Hematopoietic multipotent progenitor cell treated with erythropoietin and hydrocortisone succinate and interleukin-3 and kit ligand, for 8 days (in vitro differentiated cells): Measurements from ENCODE around the gene TAS2R43.
"Not testable (repeated sequence)": the region's sequence is repeated elsewhere in the genome, so short reads cannot be mapped to it uniquely, and the experiment has no call there.

Source experiments
- DNase-seq: peaks from one replicate; pipeline ENCODE4 v3.0.0-alpha.2; 2015

Gene TAS2R43, protein sequence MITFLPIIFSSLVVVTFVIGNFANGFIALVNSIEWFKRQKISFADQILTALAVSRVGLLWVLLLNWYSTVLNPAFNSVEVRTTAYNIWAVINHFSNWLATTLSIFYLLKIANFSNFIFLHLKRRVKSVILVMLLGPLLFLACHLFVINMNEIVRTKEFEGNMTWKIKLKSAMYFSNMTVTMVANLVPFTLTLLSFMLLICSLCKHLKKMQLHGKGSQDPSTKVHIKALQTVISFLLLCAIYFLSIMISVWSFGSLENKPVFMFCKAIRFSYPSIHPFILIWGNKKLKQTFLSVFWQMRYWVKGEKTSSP

DNA sequence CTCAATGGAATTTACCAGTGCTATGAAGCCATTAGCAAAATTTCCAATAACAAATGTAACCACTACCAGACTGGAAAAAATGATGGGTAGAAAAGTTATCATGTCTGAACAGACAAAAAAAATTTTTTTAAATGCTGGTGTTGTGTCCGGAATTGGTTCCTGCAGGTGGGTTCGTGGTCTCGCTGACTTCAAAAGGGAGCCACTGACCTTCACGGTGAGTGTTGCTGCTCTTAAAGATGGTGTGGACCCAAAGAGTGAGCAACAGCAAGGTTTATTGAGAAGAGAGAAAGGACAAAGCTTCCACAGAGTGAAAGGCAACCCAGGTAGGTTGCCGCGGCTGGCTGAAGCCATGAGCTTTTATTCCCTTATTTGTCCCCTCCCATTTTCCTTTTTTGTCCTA lies at the start of gene TAS2R43:
Gene TAS2R43 (minus strand): TSS at position 186 of the 400 bp plus-strand sequence. CDS start 84 bp downstream, at position 102.
- DNase-seq, result no peak

DNA sequence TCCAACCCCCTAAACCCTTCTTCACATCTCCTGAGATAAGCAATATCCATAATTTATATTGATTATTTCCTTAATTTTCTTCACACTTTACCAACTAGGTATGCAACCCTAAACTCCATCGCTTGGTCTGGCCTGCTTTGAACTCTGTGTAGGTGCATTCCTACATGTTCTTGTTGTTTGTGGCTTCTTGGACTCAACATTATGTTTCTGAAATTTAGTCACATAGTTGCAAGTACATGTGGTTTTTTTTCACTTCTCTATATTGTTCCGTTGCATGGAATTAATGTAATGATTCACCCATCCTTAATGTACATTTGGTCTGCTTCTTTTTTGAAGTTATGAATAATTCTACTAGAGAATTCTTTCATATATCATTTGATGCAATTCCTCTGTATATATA lies 44.0 kb upstream of the TAS2R43 start:
- DNase-seq, result no peak

DNA sequence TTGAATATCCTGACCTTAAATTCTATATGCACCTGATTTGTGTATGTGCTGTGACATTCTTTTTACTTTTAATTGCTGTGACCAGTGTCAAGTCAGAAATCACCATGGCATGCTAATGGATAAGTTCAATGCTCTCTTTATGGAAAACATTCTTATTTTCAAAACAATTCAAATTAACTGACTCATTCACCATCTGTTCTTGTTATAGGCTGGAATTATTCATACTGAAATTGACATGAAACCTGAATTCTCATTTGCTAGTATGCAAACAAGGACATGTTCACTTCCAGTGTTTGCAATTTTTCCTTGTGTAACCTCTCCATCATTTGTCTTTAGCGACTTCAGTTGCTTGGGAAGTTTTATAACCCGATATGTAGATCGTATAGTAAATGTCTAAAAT lies 42.2 kb upstream of the TAS2R43 start, which contains the start of gene TAS2R30:
Gene TAS2R30 (minus strand): TSS at position 340 of the 400 bp plus-strand sequence. CDS start 400 bp downstream, outside the sequence.
- DNase-seq, result no peak

DNA sequence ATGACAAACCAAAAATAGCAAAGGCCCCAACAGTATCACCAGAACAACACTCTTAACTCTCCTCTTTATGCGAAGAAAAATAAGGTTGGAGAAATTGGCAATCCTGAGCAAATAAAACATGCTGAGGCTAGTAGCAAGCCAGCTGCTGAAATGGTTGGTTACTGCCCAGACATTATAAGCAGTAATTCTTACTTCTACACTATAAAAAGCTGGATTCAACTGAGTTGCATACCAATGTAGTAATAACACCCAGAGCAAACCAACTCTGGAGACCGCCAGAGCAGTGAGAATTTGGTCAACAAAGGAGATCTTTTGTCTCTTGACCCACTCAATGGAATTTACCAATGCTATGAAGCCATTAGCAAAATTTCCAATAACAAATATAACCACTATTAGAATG lies 41.7 kb upstream of the TAS2R43 start:
- no peak for DNase-seq

DNA sequence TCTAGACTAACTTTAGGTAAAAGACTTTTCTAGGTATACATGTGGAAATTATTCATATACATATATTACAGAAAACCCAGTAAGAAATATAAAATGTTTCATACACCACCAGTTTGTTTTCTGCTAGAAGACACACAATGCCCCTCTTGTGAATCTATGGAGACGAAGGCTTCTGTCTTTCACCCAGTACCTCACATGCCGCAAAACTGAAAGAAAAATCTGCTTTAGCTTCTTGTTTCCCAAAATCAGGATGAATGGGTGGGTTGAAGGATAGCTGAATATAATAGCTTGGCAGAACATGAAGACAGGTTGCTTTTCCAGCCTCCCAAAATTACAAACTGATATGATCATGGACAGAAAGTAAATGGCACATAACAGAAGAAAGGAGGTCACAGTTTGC lies 41.0 kb upstream of the TAS2R43 start:
- DNase-seq, result no peak

DNA sequence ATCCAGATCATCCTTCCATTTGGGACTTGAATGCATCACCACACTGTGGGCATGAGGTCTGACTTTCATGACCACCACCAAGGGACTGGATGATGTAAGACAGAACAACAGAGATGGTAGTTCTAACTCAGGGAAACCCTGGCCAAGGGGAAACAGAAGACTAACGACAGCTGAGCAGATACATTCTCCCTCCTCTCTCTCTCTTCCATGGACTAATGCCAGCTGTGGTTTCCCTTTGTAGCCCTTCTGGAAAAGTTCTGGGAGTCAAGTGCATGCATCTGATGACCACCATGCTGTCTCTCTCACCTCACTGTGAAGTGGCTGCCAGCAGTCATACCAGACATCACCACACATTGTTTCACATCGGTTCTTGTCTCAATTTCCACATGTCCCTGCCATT lies 38.9 kb upstream of the TAS2R43 start:
- no peak for DNase-seq

DNA sequence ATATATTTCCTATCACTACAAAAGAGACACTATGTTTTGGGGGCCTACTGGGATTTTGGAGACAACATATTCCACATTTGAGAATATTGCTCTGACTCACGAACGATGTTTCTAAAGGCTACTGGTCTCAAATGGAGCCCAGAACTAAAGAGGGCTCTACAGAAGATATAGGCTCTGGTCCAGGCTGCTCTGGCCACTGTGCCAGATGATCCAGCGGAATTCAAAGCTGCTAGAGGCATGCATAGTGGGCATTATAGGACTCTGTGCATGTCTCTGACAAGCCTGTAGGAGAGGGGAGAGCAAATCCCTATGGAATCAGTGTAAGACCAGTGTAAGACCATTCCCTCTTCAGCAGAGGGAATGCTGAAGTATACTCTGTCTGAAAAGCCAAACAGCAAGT lies 38.3 kb upstream of the TAS2R43 start:
- no peak for DNase-seq

DNA sequence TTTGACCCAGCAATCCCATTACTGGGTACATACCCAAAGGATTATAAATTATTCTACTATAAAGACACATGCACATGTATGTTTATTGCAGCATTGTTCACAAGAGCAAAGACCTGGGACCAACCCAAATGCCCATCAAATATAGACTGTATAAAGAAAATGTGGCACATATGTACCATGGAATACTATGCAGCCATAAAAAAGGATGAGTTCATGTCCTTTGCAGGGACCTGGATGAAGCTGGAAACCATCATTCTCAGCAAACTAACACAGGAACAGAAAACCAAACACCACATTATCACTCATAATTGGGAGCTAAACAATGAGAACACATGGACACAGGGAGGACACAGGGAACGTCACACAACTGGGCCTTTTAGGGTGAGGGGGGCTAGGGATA lies 22.0 kb upstream of the TAS2R43 start:
- DNase-seq, result not testable (repeated sequence)

DNA sequence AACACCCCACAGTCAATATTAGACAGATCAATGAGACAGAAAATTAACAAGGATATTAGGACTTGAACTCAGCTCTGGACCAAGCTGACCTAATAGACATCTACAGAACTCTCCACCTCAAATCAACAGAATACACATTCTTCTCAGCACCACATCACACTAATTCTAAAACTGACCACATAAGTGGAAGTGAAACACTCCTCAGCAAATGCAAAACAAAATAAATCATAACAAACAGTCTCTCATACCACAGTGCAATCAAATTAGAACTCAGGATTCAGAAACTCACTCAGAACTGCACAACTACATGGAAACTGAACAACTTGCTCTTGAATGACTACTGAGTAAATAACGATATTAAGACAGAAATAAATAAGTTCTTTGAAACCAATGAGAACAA lies 19.1 kb upstream of the TAS2R43 start:
- not testable (repeated sequence) for DNase-seq

DNA sequence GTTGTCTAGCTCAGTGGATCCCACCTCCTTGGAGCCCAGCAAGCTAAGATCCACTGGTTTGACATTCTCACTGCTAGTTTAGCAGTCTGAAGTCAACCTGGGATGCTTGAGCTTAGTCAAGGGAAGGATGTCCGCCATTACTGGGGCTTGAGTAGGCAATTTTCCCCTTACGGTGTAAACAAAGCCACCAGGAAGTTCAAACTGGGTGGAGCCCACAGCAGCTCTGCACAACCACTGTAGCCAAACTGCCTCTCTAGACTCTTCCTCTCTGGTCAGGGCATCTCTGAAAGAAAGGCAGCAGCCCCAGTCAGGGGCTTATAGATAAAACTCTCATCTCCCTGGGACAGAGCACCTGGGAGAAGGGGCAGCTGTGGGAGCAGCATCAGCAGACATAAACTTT lies 16.7 kb upstream of the TAS2R43 start:
- DNase-seq, result no peak

DNA sequence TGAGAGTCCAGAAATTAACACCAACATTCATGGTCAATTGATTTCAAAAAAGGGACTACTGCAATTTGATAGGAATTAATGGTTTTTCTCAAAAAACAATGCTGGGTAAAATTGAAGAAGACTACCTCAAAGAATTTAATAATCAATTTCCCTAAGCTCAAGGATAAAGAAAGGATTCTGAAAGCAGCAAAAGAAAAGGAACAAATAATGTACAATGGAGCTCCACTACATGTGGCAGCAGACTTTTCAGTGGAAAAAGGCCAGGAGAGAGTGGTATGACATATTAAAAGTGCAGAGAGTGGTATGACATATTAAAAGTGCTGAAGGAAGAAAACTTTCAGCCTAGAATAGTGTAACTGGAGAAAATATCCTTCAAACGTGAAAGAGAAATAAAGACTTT lies 15.6 kb upstream of the TAS2R43 start:
- no peak for DNase-seq

DNA sequence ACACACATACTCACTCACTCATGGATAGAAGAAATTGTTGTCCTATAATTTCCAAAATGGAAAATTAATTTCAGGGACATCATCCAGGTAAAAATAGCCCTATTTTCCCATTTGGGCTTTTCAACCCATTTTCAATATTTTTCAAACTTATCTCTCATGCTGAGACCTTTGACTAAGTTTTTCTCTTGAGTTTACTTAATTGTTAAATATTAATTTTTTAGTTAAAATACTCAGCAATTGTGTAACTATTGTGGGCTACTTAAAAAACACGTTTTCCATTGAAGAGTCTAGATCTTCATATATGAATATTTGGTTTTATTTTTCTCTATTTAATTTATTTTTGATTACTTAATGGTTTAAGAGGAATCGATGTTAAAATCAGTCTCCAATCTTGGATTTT lies 14.2 kb upstream of the TAS2R43 start:
- no peak for DNase-seq

DNA sequence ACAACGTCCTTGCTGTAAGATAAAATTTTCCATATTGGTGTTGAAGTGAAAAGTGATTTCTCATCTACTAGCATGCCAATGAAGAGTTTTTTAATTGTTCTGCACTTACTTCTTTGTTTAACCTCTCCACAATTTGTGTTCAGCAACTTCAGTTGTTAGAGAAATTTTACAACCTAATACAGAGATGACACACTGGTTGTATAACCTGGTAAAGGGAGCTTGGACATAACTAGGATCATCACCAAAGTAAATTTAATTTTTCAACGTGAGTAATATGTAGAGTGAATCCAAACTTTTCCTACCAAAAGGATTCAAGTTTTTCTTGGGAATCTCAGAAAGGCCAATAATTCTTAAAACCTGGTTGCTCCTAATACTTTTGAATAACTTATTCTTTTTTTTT lies 13.4 kb upstream of the TAS2R43 start:
- no peak for DNase-seq

DNA sequence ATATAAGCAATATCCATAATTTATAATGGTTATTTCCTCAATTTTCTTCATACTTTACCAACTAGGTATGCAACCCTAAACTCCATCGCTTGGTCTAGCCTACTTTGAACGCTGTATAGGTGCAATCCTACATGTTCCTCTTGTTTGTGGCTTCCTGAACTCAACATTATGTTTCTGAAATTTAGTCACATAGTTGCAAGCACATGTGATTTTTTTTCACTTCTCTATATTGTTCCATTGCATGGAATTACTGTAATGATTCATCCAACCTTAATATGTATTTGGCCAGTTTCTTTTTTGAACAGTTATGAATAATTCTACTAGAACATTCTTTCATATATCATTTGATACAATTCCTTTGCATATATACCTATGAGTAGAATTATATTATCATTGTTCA lies 2.8 kb upstream of the TAS2R43 start:
- DNase-seq, result not testable (repeated sequence)

DNA sequence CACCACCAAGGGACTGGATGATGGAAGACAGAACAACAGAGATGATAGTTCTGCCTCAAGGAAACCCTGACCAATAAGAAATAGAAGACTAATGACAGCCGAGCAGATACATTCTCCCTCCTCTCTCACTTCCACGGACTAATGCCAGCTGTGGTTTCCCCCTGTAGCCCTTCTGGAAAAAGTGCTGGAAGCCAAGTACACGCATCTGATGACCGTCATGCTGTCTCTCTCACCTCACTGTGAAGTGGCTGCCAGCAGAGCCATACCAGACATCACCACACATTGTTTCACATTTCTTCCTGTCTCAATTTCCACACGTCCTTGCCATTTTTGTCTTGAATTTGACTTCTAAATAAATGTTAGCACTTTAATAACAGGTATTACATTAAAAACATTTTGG lies 2.9 kb downstream of the TAS2R43 start:
- DNase-seq, result no peak

DNA sequence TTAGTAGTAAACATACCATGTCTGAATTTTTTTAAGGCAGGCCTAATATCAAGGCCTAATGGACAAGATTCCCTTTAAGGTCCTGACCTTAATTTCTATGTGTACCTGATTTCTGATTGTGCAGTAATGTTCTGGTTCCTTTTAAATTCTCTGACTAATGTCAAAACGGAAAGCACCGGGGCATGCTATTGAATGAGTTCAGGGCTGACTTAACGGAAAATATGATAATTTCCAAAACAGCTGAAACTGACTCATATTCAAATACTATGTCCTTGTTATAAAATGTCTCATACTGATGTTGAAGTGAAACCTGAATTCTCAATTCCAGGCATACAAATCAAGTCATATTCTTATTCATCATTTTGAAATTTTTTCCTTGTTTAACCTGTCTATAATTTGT lies 6.7 kb downstream of the TAS2R43 start:
- DNase-seq, result no peak

DNA sequence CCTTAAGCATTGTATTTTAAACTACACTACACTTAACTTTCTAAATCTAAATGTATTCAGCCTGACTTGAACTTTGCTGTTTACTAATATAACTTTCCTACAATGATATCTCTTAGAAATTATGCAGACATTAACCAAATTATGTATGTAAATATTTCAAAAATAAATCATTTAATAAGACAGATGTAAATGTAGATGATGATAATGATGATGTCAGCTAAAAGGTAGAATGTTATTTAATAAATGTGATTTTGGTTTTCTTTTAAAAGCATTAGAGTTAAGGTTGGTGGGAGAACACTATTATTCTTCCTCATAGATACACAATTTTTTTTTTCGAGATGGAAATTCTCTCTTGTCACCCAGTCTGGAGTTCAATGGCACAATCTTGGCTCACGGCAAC lies 10.1 kb downstream of the TAS2R43 start:
- no peak for DNase-seq

DNA sequence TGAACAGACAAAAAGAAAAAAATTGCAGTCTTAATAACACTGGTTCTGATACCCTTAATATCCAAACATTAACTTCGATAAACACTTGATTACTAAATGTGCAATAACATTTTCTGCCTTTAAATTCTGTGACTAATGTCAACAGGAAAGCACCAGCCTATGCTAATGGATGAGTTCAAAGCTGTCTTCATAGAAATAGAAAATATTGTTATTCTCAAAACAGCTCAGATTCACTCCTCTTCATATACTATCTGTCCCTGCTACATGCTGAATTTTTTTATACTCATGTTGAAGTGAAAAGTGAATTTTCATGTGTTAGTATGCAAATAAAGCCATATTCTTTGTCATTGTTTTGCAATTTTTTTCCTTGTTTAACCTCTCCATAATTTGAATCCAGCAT lies 13.9 kb downstream of the TAS2R43 start:
- no peak for DNase-seq

DNA sequence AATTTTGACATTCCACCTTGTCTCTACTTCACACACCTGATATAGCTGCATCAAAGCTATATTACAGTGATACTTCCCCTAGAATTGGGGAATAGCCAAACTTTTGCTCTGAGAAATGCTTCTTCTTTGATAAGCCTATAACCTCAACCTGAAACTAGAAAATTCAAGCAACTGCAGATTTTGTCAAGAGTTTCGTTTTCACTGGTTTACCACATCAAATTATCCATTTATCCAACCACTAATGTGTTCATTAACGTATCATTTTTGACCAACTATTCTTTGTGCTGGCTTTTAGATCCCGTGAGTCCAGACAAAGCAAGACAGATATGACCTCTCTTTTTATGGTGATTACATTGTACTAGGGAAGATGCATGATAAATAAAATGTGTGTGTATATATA lies 16.5 kb downstream of the TAS2R43 start:
- DNase-seq, result no peak

DNA sequence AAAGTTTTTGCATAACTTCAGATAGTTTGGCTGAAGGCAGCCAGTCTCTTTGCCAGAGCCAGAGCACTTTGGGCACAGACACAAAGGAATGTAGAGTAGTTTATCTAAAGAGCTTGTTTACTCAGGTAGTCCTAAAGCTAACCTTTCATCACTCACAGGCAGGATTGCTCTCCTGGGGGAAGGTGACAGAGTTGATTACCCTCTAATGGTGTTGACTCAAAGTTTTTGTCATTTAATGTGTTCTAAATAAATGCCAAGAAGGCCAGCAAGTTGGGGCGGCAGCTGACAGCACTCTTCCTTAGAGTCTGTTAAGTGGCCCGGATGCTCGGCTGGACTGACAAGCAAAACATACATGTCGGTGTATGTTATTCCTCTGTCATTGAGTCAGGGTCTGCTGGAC lies 20.7 kb downstream of the TAS2R43 start:
- DNase-seq, result no peak

DNA sequence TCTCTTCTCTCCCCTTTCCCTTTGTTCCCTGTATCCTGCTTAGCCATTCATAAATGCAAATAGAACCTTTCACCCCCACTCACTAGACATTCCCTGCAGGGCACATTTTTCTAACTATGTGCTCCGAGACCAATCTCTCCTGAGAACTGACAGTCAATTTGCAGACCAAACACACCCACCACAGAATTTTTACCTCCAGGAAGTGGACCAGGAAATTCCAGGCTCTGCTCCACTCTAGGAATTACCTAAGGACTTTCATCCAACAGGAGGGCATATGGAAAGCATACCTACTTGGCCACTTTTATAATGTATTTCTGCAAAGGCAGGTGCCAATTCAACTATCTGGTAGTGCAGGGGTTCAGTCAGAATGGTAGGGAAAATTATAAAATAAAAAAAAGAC lies 21.1 kb downstream of the TAS2R43 start:
- no peak for DNase-seq

DNA sequence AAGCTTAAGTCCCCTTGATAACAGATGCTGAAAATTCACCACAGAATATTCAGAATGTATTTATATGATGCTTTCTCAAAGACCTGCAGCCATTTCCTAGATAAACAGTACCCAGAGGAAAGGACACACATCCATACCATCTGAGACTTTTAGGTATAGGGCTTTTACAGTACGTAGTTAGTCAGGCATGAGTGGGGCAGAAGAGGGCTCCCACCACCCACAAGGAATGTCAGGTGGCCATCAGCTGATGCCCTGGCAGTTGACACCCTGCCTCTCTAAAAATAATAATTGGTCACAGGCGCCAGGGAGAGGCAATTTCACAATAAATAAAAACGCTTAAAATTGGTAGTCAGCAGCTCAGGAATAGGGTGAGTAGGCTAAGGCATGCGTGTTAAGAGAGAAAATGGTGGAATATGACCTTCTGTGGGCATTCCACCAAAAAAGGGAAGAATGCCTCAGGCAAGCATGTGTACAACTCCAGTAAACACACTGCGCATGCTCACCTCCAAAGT lies 22.2 kb downstream of the TAS2R43 start:
- DNase-seq, result no peak

DNA sequence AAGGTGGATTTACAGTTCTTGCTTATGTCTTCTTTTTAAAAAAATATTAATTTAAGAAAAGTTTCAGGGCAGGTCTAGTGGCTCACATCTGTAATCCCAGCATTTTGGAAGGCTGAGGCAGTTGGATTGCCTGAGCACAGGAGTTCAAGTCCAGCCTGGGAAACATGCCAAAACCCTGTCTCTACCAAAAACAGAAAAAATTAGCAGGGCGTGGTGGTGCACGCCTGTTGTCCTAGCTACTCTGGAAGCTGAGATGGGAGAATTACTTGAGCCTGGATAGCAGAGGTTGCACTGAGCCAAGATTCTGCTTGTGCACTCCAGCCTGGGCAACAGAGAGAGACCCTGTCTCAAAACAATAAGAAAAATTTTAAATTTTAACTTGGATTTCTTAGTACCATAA lies 24.6 kb downstream of the TAS2R43 start:
- peak; percentile 38 for DNase-seq

DNA sequence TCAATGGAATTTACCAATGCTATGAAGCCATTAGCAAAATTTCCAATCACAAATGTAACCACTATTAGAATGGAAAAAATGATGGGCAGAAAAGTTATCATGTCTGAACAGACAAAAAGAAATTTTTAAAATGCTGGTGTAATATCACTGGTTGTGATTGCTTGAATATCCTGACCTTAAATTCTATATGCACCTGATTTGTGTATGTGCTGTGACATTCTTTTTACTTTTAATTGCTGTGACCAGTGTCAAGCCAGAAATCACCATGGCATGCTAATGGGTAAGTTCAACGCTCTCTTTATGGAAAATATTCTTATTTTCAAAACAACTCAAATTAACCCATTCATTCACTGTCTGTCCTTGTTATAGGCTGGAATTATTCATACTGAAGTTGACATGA lies 29.9 kb downstream of the TAS2R43 start, which contains the start of gene TAS2R46:
Gene TAS2R46 (minus strand): TSS at position 101 of the 400 bp plus-strand sequence. CDS start 0 bp downstream, at position 101.
- not testable (repeated sequence) for DNase-seq

DNA sequence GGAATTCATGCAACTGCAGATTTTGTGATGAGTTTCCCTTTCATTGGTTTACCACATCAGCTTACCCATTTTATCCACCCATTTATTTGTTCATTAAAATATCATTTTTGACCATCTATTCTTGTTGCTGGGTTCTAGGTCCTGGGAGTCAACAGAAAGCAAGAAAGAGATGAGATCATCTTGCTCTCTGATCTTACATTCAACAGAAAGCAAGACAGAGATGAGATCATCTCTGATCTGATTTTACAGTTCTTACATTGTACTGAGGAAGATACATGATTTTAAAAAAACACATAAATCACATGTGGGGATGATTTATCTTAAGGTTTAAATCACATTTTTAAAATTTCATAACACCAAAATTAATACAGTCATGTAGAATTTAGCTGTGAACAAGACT lies 32.3 kb downstream of the TAS2R43 start:
- no peak for DNase-seq
